HEK293 (cell line): ENCODE measurements around the gene TSPEAR.

Source experiments
- CTCF ChIA-PET: fragments of 350-600 bp; formaldehyde crosslinking; extraction: SDS; loops from one replicate; lab custom pipeline; 2021; ENCODE audit warnings: antibody characterized with exemption; lab: Yijun Ruan, JAX
- POLR2A ChIA-PET: fragments of 300-600 bp; formaldehyde crosslinking; extraction: SDS; loops from one replicate; lab custom pipeline; 2020; ENCODE audit warnings: antibody characterized with exemption, inconsistent platforms; lab: Yijun Ruan, JAX
- H3K27ac ChIP-seq: fragments of 200-500 bp; sonication (Bioruptor generic); 2 replicates; pipeline ENCODE4 v1.5.1; 2014; ENCODE audit warnings: low read depth, low read length, control low read depth, inconsistent platforms; ENCODE audit errors: extremely low read depth
- H3K36me3 ChIP-seq, 2 experiments: fragments of 200-500 bp in 1 of 2; sonication (Bioruptor generic) in 1 of 2; 1 replicate in 1 of 2; 2 replicates in 1 of 2; pipeline ENCODE4 v1.5.1; 2014 to 2017; ENCODE audit warnings: inconsistent platforms in 2 of 2, low read length in 2 of 2; ENCODE audit not compliant: control insufficient read depth in 2 of 2, insufficient read depth in 1 of 2
- H3K4me1 ChIP-seq: fragments of 200-500 bp; sonication (Bioruptor generic); 2 replicates; pipeline ENCODE4 v1.5.1; 2014; ENCODE audit warnings: mild to moderate bottlenecking, low read length, inconsistent platforms; ENCODE audit not compliant: control insufficient read depth, insufficient read depth
- H3K4me3 ChIP-seq: 2 replicates; pipeline ENCODE4 v1.5.1; 2011; ENCODE audit warnings: low read depth, mild to moderate bottlenecking, control low read depth, low read length, moderate library complexity
- H3K9me3 ChIP-seq: fragments of 200-500 bp; sonication (Bioruptor generic); 2 replicates; pipeline ENCODE4 v1.5.1; 2014; ENCODE audit warnings: low read depth, low read length, inconsistent platforms; ENCODE audit not compliant: control insufficient read depth, insufficient read depth
- PRDM1 ChIP-seq: fragments of 450-650 bp; formaldehyde crosslinking; IDR thresholded peaks from 2 replicates; pipeline ENCODE4; 2016; ENCODE audit warnings: missing biosample characterization, missing genetic modification characterization
- REST ChIP-seq: fragments of 450-650 bp; formaldehyde crosslinking; IDR thresholded peaks from 2 replicates; pipeline ENCODE4 v1.5.1; 2016; ENCODE audit warnings: missing biosample characterization, missing genetic modification characterization
- SP3 ChIP-seq: fragments of 450-650 bp; formaldehyde crosslinking; IDR thresholded peaks from 2 replicates; pipeline ENCODE4 v1.5.1; 2016; ENCODE audit warnings: missing biosample characterization, missing genetic modification characterization
- SP7 ChIP-seq: fragments of 450-650 bp; formaldehyde crosslinking; IDR thresholded peaks from 2 replicates; pipeline ENCODE4 v1.5.1; 2016; ENCODE audit warnings: missing biosample characterization, missing genetic modification characterization
- ZBTB21 ChIP-seq: fragments of 450-650 bp; formaldehyde crosslinking; IDR thresholded peaks from 2 replicates; pipeline ENCODE4 v1.5.1; 2017; ENCODE audit warnings: missing biosample characterization, missing genetic modification characterization
- ZBTB6 ChIP-seq: fragments of 450-650 bp; formaldehyde crosslinking; IDR thresholded peaks from 2 replicates; pipeline ENCODE4 v1.5.1; 2017; ENCODE audit warnings: missing biosample characterization, missing genetic modification characterization
- ZNF202 ChIP-seq: fragments of 450-650 bp; formaldehyde crosslinking; IDR thresholded peaks from 2 replicates; pipeline ENCODE4 v1.5.1; 2016; ENCODE audit warnings: missing biosample characterization, missing genetic modification characterization, borderline replicate concordance
- ZNF548 ChIP-seq: fragments of 450-650 bp; formaldehyde crosslinking; IDR thresholded peaks from 2 replicates; pipeline ENCODE4 v1.5.1; 2016; ENCODE audit warnings: missing biosample characterization, missing genetic modification characterization
- ZNF776 ChIP-seq: fragments of 450-650 bp; formaldehyde crosslinking; IDR thresholded peaks from 2 replicates; pipeline ENCODE4 v1.5.0; 2017; ENCODE audit warnings: missing biosample characterization, missing genetic modification characterization, borderline replicate concordance
- TF ChIP-seq, protein P1 (sequence below): fragments of 450-650 bp; formaldehyde crosslinking; IDR thresholded peaks from 2 replicates; pipeline ENCODE4 v1.5.1; 2016; ENCODE audit warnings: missing biosample characterization, missing genetic modification characterization
- TF ChIP-seq, protein P2 (sequence below): fragments of 450-650 bp; formaldehyde crosslinking; IDR thresholded peaks from 2 replicates; pipeline ENCODE4 v1.5.1; 2016; ENCODE audit warnings: missing biosample characterization, missing genetic modification characterization
- TF ChIP-seq, protein P3 (sequence below): fragments of 450-650 bp; formaldehyde crosslinking; IDR thresholded peaks from 2 replicates; pipeline ENCODE4 v1.5.0; 2017; ENCODE audit warnings: missing biosample characterization, missing genetic modification characterization, borderline replicate concordance

Gene TSPEAR

GRCh38 chr21:44500111-44500510 lies 211.3 kb downstream of the TSPEAR start (continued):
- TF ChIP-seq SP3 (tag by site-specific recombination): no peak

DNA sequence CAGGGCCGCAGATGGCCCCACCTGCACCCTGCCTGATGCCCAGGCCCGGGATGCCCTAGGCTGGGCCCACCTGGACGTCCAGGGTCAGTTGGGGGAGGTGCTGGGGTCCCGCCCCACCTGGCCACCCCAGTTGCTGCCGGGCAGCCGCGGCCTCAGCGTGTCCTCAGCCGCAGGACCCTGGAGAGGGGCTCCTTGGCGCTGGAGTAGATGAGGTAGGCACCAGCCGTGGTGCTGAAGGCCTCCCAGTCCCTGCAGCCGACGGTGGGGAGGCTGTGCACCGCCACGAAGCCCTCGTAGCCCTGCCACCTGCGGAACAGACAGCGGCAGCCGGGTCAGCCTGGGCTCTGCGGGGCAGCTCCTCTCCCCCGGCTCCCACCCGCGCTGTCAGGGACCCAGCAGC lies 211.7 kb downstream of the TSPEAR start:
- H3K9me3 ChIP-seq: no peaks in the 10 kb centered on the region
- CTCF ChIA-PET: interaction anchor here (1.4 kb wide), 1 partner anchor 294 kb away, joined by 5 read pairs; no protein-coding TSS in a partner anchor
- no peaks in the 10 kb centered on the region for H3K36me3 ChIP-seq
- no peak overlapping the region for H3K4me3 ChIP-seq
- H3K4me1 ChIP-seq: no peaks in the 10 kb centered on the region
- H3K27ac ChIP-seq: no peak overlapping the region
- TF ChIP-seq ZNF776 (tag by site-specific recombination): no peak
- peak; percentile 97 for TF ChIP-seq REST (tag by site-specific recombination)
- TF ChIP-seq SP7: no peak
- POLR2A ChIA-PET: no interaction called here

- H3K9me3 ChIP-seq: no peaks in the 10 kb centered on the region
- ChIA-PET CTCF (interaction anchor here (0.7 kb wide), 1 partner anchor 11 kb away, joined by 3 read pairs; no protein-coding TSS in a partner anchor), POLR2A (no interaction called here)
- no peaks in the 10 kb centered on the region for H3K4me1 ChIP-seq
- no peak overlapping the region for H3K27ac ChIP-seq
- no peak for TF ChIP-seq ZNF202
- TF ChIP-seq ZBTB21 (tag by site-specific recombination): no peak
- no peak for TF ChIP-seq PRDM1 (tag by site-specific recombination)
- TF ChIP-seq ZBTB6 (tag by site-specific recombination): no peak
- no peak for TF ChIP-seq ZNF548
- TF ChIP-seq, protein P1, sequence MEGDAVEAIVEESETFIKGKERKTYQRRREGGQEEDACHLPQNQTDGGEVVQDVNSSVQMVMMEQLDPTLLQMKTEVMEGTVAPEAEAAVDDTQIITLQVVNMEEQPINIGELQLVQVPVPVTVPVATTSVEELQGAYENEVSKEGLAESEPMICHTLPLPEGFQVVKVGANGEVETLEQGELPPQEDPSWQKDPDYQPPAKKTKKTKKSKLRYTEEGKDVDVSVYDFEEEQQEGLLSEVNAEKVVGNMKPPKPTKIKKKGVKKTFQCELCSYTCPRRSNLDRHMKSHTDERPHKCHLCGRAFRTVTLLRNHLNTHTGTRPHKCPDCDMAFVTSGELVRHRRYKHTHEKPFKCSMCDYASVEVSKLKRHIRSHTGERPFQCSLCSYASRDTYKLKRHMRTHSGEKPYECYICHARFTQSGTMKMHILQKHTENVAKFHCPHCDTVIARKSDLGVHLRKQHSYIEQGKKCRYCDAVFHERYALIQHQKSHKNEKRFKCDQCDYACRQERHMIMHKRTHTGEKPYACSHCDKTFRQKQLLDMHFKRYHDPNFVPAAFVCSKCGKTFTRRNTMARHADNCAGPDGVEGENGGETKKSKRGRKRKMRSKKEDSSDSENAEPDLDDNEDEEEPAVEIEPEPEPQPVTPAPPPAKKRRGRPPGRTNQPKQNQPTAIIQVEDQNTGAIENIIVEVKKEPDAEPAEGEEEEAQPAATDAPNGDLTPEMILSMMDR: no peak
- TF ChIP-seq, protein P2, sequence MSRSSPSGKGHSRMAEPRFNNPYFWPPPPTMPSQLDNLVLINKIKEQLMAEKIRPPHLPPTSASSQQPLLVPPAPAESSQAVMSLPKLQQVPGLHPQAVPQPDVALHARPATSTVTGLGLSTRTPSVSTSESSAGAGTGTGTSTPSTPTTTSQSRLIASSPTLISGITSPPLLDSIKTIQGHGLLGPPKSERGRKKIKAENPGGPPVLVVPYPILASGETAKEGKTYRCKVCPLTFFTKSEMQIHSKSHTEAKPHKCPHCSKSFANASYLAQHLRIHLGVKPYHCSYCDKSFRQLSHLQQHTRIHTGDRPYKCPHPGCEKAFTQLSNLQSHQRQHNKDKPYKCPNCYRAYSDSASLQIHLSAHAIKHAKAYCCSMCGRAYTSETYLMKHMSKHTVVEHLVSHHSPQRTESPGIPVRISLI (tag by site-specific recombination): no peak
- TF ChIP-seq, protein P3, sequence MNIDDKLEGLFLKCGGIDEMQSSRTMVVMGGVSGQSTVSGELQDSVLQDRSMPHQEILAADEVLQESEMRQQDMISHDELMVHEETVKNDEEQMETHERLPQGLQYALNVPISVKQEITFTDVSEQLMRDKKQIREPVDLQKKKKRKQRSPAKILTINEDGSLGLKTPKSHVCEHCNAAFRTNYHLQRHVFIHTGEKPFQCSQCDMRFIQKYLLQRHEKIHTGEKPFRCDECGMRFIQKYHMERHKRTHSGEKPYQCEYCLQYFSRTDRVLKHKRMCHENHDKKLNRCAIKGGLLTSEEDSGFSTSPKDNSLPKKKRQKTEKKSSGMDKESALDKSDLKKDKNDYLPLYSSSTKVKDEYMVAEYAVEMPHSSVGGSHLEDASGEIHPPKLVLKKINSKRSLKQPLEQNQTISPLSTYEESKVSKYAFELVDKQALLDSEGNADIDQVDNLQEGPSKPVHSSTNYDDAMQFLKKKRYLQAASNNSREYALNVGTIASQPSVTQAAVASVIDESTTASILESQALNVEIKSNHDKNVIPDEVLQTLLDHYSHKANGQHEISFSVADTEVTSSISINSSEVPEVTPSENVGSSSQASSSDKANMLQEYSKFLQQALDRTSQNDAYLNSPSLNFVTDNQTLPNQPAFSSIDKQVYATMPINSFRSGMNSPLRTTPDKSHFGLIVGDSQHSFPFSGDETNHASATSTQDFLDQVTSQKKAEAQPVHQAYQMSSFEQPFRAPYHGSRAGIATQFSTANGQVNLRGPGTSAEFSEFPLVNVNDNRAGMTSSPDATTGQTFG: no peak
- H3K4me3 ChIP-seq: no peak overlapping the region
- no peaks in the 10 kb centered on the region for H3K36me3 ChIP-seq
These were observed 212.2 kb downstream of the TSPEAR start for GRCh38 chr21:44499211-44499560.
